Ovary (tissue), 9 donors: ENCODE data around the gene TXNIP. TPM values are rescaled to one million over a fixed set of nuclear protein-coding genes. Genes with fewer than 3 reads are reported as not detected.
"Not testable (repeated sequence)": the region's sequence is repeated elsewhere in the genome, so short reads cannot be mapped to it uniquely, and the experiment has no call there.

ENCODE experiments used
- DNase-seq, 5 donors: peaks; one replicate each; pipeline ENCODE4 v3.0.0-alpha.2; 2019 to 2020
- H3K27ac ChIP-seq, 2 donors: fragments of 200-600 bp; one replicate each; pipeline versions ENCODE4 v1.5.1 to v1.8.0; 2019 to 2022
- H3K27me3 ChIP-seq: fragments of 200-600 bp; one replicate; pipeline ENCODE4 v1.8.0; 2022
- H3K36me3 ChIP-seq: fragments of 200-600 bp; sonication (generic); one replicate; pipeline ENCODE4 v1.5.1; 2019
- H3K4me1 ChIP-seq: one replicate; pipeline ENCODE4 v1.8.1; 2013; ENCODE audit warnings: mild to moderate bottlenecking, moderate library complexity; ENCODE audit not compliant: insufficient read depth
- H3K4me3 ChIP-seq: fragments of 200-600 bp; sonication (generic); one replicate; pipeline ENCODE4 v1.5.1; 2017
- H3K9me3 ChIP-seq, 2 donors: fragments of 200-600 bp in 1 of 2; sonication (generic) in 1 of 2; one replicate each; pipeline versions ENCODE4 v1.5.1 to v1.8.1; 2013 to 2019; ENCODE audit warnings: mild to moderate bottlenecking in 1 of 2, moderate library complexity in 1 of 2
- CTCF ChIP-seq, 3 donors: fragments of 450-650 bp in 2 of 3; fragments of 200-600 bp in 1 of 3; IDR thresholded peaks; one replicate each; pipeline versions ENCODE4 v1.5.1 to v1.8.0; 2016 to 2022; ENCODE audit warnings: antibody characterized with exemption in 3 of 3, mild to moderate bottlenecking in 1 of 3
- EP300 ChIP-seq: sonication (generic); formaldehyde crosslinking; IDR thresholded peaks from one replicate; pipeline ENCODE4 v1.6.1; 2017; ENCODE audit warnings: antibody characterized with exemption
- POLR2A ChIP-seq: fragments of 450-650 bp; IDR thresholded peaks from one replicate; pipeline ENCODE4 v1.6.1; 2017; ENCODE audit warnings: antibody characterized with exemption, mild to moderate bottlenecking, moderate library complexity
- WGBS, 3 donors: extraction: QIAGEN DNeasy Blood & Tissue Kit in 1 of 3; methylation state at CpG; one replicate each; pipeline versions ENCODE4 v1.1.5 to v1.1.7; 2013 to 2017; 5-methylcytosine and 5-hydroxymethylcytosine counted together
- intact Hi-C, 4 donors: fragments of 100-400 bp; cut with DNase I; formaldehyde crosslinking; loops; one replicate each; pipeline versions ENCODE4 v1.11.0 to v1.15.1; 2022 to 2023
- polyA plus RNA-seq, 2 donors: library from polyadenylated mRNA; stranded (reverse); fragments of 200-250 nt in 1 of 2; fragments of 350-450 nt in 1 of 2; fragmentation: Illumina TruSeq in 1 of 2; extraction: RNeasy Lipid Tissue Mini Kit (QIAGEN cat#74804) in 1 of 2; gene quantifications; one replicate each; pipeline ENCODE4 v1.2.3, GENCODE V29; 2013 to 2014
- total RNA-seq, 7 donors: library from RNA; depleted of rRNA in 2 of 7; stranded (reverse); fragments of >200 nt in 2 of 7; fragmentation: NEBNext Ultra II Directional in 3 of 7; extraction: Animal tissue kit (Norgen Biotek cat#: 25700) in 3 of 7; gene quantifications; one replicate each; pipeline versions ENCODE4 v1.1.0 to v1.2.4, GENCODE V29; 2016 to 2023
- donor health status: DM: no; HTN: no; CAD: no; lungs with moderate emphysema.
- donor health status: DM: no; HTN: no; CAD: no.
- donor health status: Bipolar disorder and iron deficiency.
- donor health status: DM: yes; HTN: yes; CAD: no.
- donor health status: DM: no; HTN: no; CAD: no.
- donor health status: DM: yes; HTN: yes; CAD: no.

TXNIP gene
- total and polyA plus RNA-seq, 9 donors: 335 to 1,406 (median 617) TPM

- intact Hi-C loops: no loop called here
- no peak for DNase-seq
- no peaks in the 10 kb centered on the region for H3K36me3 ChIP-seq
- H3K4me3 ChIP-seq: no peak overlapping the region
- H3K4me1 ChIP-seq: no peaks in the 10 kb centered on the region
- TF ChIP-seq CTCF (IDR thresholded peaks at IDR 0.05): no peak
- no peak for TF ChIP-seq EP300
- TF ChIP-seq POLR2A: no peak
- no peak overlapping the region for H3K27ac ChIP-seq
- no peaks in the 10 kb centered on the region for H3K27me3 ChIP-seq
- H3K9me3 ChIP-seq: no peaks in the 10 kb centered on the region
Observed at GRCh38 chr1:146029117-146029516, 32.7 kb upstream of the TXNIP start.

DNA sequence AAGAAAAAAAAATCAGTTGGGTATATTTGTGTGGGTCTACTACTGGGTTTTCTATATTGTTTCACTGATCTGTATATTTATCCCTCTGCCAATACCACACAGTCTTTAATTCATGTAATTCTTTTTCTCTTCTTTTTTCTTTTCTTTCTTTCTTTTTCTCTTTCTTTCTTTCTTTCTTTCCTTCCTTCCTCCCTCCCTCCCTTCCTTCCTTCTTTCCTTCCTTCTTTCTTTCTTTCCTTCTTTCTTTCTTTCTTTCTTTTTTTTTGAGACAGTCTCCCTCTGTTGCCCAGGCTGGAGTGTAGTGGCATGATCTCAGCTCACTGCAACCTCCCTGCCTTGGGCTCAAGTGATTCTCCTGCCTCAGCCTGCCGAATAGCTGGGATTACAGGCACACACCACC lies 30.3 kb upstream of the TXNIP start:
- H3K27ac ChIP-seq, H3K27me3 ChIP-seq, H3K9me3 ChIP-seq, DNase-seq, H3K4me3 ChIP-seq, H3K4me1 ChIP-seq, H3K36me3 ChIP-seq, intact Hi-C loops: not testable (repeated sequence)
- WGBS, 3 donors: 76 to 96% (median 88%) methylated on average over 1 of the region's 1 CpG

- H3K9me3 ChIP-seq, H3K27ac ChIP-seq, H3K27me3 ChIP-seq, H3K4me3 ChIP-seq, H3K4me1 ChIP-seq, DNase-seq, H3K36me3 ChIP-seq, intact Hi-C loops: not testable (repeated sequence)
- WGBS, 3 donors: 72 to 81% (median 76%) methylated on average over 2 of the region's 2 CpGs
Observed at GRCh38 chr1:146025787-146026495, 29.6 kb upstream of the TXNIP start.

DNA sequence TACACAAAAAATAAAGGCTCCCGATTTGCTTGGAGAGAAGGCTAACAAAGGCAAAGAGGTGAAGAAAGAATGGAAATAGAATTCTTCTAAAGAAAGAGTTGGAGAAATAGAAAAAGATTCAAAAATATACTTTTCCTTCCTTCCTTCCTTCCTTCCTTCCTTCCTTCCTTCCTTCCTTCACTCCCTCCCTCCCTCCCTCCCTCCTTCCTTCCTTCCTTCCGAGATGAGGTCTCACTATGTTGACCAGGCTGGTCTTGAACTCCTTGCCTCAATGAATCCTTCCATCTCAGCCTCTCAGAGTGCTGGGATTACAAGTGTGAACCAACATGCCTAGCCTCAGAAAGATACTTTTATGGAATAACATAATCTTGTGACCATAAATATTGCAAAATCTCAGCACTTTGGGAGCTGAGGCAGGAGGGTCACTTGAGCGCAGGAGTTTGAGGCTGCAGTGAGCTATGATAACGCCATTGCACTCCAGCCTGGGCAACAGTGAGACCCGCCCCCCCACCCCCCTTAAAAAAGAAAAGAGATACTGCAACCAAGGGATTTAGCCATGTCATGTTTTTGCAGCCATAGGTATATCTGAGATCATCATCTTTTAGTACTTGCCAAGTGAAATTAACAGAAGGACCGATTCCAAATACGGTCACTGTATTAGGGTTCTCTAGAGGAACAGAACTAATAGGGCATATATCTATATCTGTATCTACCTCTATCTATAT lies 26.2 kb upstream of the TXNIP start:
- Histone ChIP-seq H3K9me3 (no peaks in the 10 kb centered on the region), H3K4me1 (peaks cover 2% of the 10 kb centered on the region), H3K27me3 (no peaks in the 10 kb centered on the region), H3K36me3 (no peaks in the 10 kb centered on the region), H3K4me3 (no peak overlapping the region), H3K27ac (no peak overlapping the region)
- DNase-seq: no peak
- 67 to 71% (median 68%) methylated on average over 7 of the region's 7 CpGs for WGBS, 3 donors
- TF ChIP-seq CTCF (IDR thresholded peaks at IDR 0.05) (no peak), EP300 (no peak), POLR2A (no peak)
- intact Hi-C loops: no loop called here

DNA sequence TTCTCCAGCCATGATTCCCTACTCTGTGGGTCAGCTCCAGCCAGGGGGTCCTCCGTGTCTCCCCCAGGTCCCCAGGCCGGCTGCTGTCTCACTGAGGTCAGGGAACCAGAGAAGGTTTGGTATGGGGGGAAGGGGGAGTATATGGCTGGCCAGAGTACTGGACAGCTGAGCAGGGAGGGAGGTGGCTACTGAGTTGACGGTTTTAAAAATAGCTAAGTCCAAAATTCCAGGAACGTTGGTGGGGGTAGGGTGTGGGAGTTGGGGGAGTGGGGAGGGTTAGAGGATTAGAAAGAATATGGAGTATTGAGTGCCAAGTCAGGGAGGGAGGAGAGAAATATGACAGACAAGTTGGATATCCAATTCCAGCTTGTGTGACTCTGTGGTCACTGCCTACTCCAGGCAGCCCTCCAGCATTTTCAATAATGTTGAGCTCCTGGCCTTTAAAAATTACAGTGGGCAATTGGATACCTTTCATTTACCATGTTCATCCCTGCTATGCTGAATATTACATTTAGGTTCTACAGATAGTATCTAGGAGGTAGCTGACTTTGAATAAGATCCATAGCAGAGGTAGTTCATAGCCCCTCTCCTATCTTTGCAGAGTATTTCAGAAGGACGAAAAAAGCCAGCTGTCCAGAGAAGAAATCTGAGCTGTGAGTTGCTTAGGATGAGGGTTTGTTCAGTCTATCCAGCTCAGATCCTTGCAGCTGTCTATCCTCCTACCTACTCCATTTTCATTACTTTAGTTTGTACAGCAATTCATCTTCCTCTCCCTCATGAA lies 25.4 kb upstream of the TXNIP start, which contains the start of gene HJV:
Gene HJV, minus strand, starts transcription at position 114 of the 781 bp plus-strand sequence. CDS start 1,504 bp downstream, outside the sequence.
- TF ChIP-seq POLR2A (no peak), EP300 (no peak), CTCF (IDR thresholded peaks at IDR 0.05) (no peak)

More for the DNA sequence above, 25.4 kb upstream of the TXNIP start, which contains the start of gene HJV:
- intact Hi-C loops: no loop called here
- H3K27me3 ChIP-seq: no peaks in the 10 kb centered on the region
- H3K4me3 ChIP-seq: no peak within 1 kb of the TSS
- no peaks in the 10 kb centered on the region for H3K36me3 ChIP-seq
- no peak within 1 kb of the TSS for H3K27ac ChIP-seq
- H3K4me1 ChIP-seq: peaks cover 2% of the 10 kb centered on the region
- H3K9me3 ChIP-seq: no peaks in the 10 kb centered on the region
- 23 to 24% (median 24%) methylated on average over 5 of the region's 5 CpGs for WGBS, 3 donors
- DNase-seq: no peak
